Endothelial cell of umbilical vein (primary cell): ENCODE data around the gene ZDHHC7. TPM values are rescaled to one million over a fixed set of nuclear protein-coding genes. Genes with fewer than 3 reads are reported as not detected.

Experiments
- BruUV-seq: library from RNA; stranded (reverse); fragments of 400-500 nt; replicated peaks from 2 replicates; lab custom pipeline; 2021; lab: Mats Ljungman, UMichigan
- CTCF ChIA-PET: fragments of 300-600, 350-600 bp; sonication (Branson Sonifier 250); formaldehyde crosslinking; loops from one replicate; lab custom pipeline; 2021; ENCODE audit warnings: antibody characterized with exemption, inconsistent platforms; lab: Charles Lee
- POLR2A ChIA-PET: fragments of 300-600, 350-600 bp; sonication (Branson Sonifier 250); formaldehyde crosslinking; loops from one replicate; lab custom pipeline; 2021; ENCODE audit warnings: antibody characterized with exemption, inconsistent platforms; lab: Charles Lee
- DNase-seq: peaks from one replicate; pipeline ENCODE4 v3.0.0-alpha.2; 2011; ENCODE audit warnings: low read depth, low spot score
- FAIRE-seq: peaks from 2 replicates; lab custom pipeline; 2011; peaks lifted over from hg19 to GRCh38; lab: Jason Lieb, UNC
- H2AFZ ChIP-seq: 2 replicates; pipeline ENCODE4 v1.6.0; 2012; ENCODE audit warnings: low read depth, low read length, control low read depth, inconsistent platforms
- H3K27ac ChIP-seq: 2 replicates; pipeline ENCODE4 v1.5.1; 2011; ENCODE audit warnings: low read depth, mild to moderate bottlenecking, control low read depth, low read length, moderate library complexity; ENCODE audit not compliant: insufficient read depth
- H3K27me3 ChIP-seq, 2 experiments: 2 replicates each; pipeline versions ENCODE4 v1.6.0 to v1.6.1; 2011; ENCODE audit warnings: low read length in 2 of 2, mixed read lengths in 1 of 2; ENCODE audit not compliant: control insufficient read depth in 2 of 2, insufficient read depth in 2 of 2
- H3K36me3 ChIP-seq, 2 experiments: 2 replicates in 1 of 2; 3 replicates in 1 of 2; pipeline ENCODE4 v1.5.1; 2011; ENCODE audit warnings: low read length in 2 of 2, mild to moderate bottlenecking in 1 of 2, moderate library complexity in 1 of 2; ENCODE audit not compliant: control insufficient read depth in 2 of 2, insufficient read depth in 2 of 2; ENCODE audit errors: extremely low read depth in 1 of 2
- H3K4me1 ChIP-seq: 3 replicates; pipeline ENCODE4 v1.5.1; 2011; ENCODE audit warnings: mild to moderate bottlenecking, low read length; ENCODE audit not compliant: control insufficient read depth, insufficient read depth; ENCODE audit errors: extremely low read depth
- H3K4me2 ChIP-seq: 2 replicates; pipeline ENCODE4 v1.6.1; 2011; ENCODE audit warnings: low read length, control low read depth, mixed read lengths; ENCODE audit not compliant: insufficient read depth
- H3K4me3 ChIP-seq, 3 experiments: fragments of 200-600 bp in 1 of 3; sonication (generic), shearing (Covaris generic) in 1 of 3; replicated peaks in 1 of 3; 2 replicates each; pipeline ENCODE4 v1.5.1; 2011 to 2016; ENCODE audit warnings: control low read depth in 3 of 3, low read length in 3 of 3, mild to moderate bottlenecking in 2 of 3, inconsistent platforms in 1 of 3, low read depth in 1 of 3, moderate library complexity in 1 of 3; ENCODE audit not compliant: insufficient read depth in 1 of 3
- H3K79me2 ChIP-seq: 2 replicates; pipeline ENCODE4 v1.6.0; 2012; ENCODE audit warnings: low read length, inconsistent platforms; ENCODE audit not compliant: control insufficient read depth, insufficient read depth
- H3K9ac ChIP-seq: replicated peaks from 2 replicates; pipeline ENCODE3; 2011; ENCODE audit warnings: low read length, control low read depth; ENCODE audit not compliant: insufficient read depth; ENCODE audit errors: extremely low read depth
- H3K9me1 ChIP-seq: replicated peaks from 3 replicates; pipeline ENCODE4 v1.6.0; 2011; ENCODE audit warnings: mild to moderate bottlenecking, low read length; ENCODE audit not compliant: control insufficient read depth, insufficient read depth; ENCODE audit errors: extremely low read depth
- H3K9me3 ChIP-seq: replicated peaks from 2 replicates; pipeline ENCODE4 v1.5.1; 2012; ENCODE audit warnings: low read length, inconsistent platforms; ENCODE audit not compliant: control insufficient read depth, insufficient read depth
- H4K20me1 ChIP-seq: replicated peaks from 2 replicates; pipeline ENCODE3; 2011; ENCODE audit warnings: mild to moderate bottlenecking, low read length; ENCODE audit not compliant: control insufficient read depth, insufficient read depth; ENCODE audit errors: extremely low read depth
- EZH2 ChIP-seq: IDR thresholded peaks from 2 replicates; pipeline ENCODE4 v1.6.1; 2012; ENCODE audit warnings: borderline replicate concordance, low read depth, mild to moderate bottlenecking, moderate library complexity, low read length, inconsistent platforms; ENCODE audit not compliant: severe bottlenecking
- FOS ChIP-seq: IDR thresholded peaks from 2 replicates; pipeline ENCODE4 v1.6.1; 2011; ENCODE audit warnings: mild to moderate bottlenecking, low read length, moderate library complexity, borderline replicate concordance; ENCODE audit not compliant: insufficient read depth
- GATA2 ChIP-seq: IDR thresholded peaks from 2 replicates; pipeline ENCODE4 v1.7.0; 2011; ENCODE audit warnings: low read depth, mild to moderate bottlenecking, moderate library complexity, mixed read lengths, low read length; ENCODE audit not compliant: insufficient read length, insufficient read depth
- JUN ChIP-seq: IDR thresholded peaks from 2 replicates; pipeline ENCODE4 v1.6.1; 2011; ENCODE audit warnings: borderline replicate concordance, low read depth; ENCODE audit not compliant: insufficient read length, insufficient read depth
- MYC ChIP-seq: IDR thresholded peaks from one replicate; pipeline ENCODE4 v1.6.1; 2011; ENCODE audit warnings: mild to moderate bottlenecking, low read depth, low read length
- POLR2A ChIP-seq: IDR thresholded peaks from 2 replicates; pipeline ENCODE4 v1.6.1; 2012; ENCODE audit warnings: low read depth, mild to moderate bottlenecking, control low read depth, low read length
- POLR2AphosphoS5 ChIP-seq: IDR thresholded peaks from 2 replicates; pipeline ENCODE4 v1.6.1; 2012; ENCODE audit warnings: low read depth, mild to moderate bottlenecking, control low read depth, low read length, moderate library complexity; ENCODE audit not compliant: insufficient read depth
- dilution Hi-C: fragments of 300-500 bp; cut with MboI; formaldehyde crosslinking; loops from one replicate; pipeline ENCODE4 v1.15.0; 2019; ENCODE audit warnings: low sequenced_read_pairs; ENCODE audit not compliant: extremely low pct_ligation_motif_present
- intact Hi-C: fragments of 100-400 bp; cut with micrococcal nuclease; formaldehyde crosslinking; loops from one replicate; pipeline ENCODE4 v1.10.0; 2022
- polyA plus RNA-seq, 4 experiments: library from polyadenylated mRNA; depleted of rRNA in 3 of 4; stranded (reverse) in 3 of 4; unstranded in 1 of 4; fragments of >200 nt; gene quantifications; 2 replicates each; pipeline versions ENCODE4 v1.2.1 to v1.2.3, GENCODE V29; 2011 to 2012; ENCODE audit warnings: missing spikeins in 1 of 4
- total RNA-seq: library from RNA; stranded (reverse); gene quantifications from 2 replicates; pipeline ENCODE4 v1.2.3, GENCODE V29; 2021
- TF ChIP-seq, protein P1 (sequence below), 2 donors: IDR thresholded peaks; 1 replicate in 1 of 2; 2 replicates in 1 of 2; pipeline ENCODE4 v1.5.1; 2011; ENCODE audit warnings: low read length in 2 of 2, mild to moderate bottlenecking in 2 of 2, moderate library complexity in 2 of 2, control low read depth in 1 of 2, inconsistent platforms in 1 of 2, low read depth in 1 of 2; ENCODE audit not compliant: insufficient read depth in 1 of 2; ENCODE audit errors: extremely low read depth in 1 of 2
- TF ChIP-seq, protein P2 (sequence below): IDR thresholded peaks from 2 replicates; pipeline ENCODE4 v1.6.1; 2011; ENCODE audit not compliant: insufficient read depth, insufficient read length

The ZDHHC7 gene
- total and polyA plus RNA-seq, 2 donors (not counting 3 experiments of a cell fraction or from before 2014, with no cell fraction given): 44.1 to 46.2 TPM

DNA sequence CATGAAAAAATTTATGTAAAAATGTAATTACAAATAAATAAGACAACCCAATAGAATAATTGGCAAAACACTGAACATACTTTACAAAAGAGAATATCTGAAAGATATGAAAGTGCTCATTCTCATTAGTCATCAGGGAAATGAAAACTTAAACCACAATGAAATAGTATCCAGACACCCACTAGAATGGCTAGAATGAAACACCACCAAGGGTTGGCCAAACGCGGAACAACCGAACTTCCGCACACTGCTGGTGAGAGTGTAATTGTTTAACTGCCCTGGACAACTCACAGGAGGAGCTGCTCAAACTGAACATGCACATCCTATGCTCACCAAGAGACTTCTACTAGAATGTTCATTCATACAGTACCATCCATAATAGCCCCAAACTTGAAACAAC lies 5.8 kb upstream of the ZDHHC7 start:
- Histone ChIP-seq H3K9me1 (no peaks in the 10 kb centered on the region), H3K27ac (no peak overlapping the region), H3K4me3 (no peak overlapping the region), H4K20me1 (no peaks in the 10 kb centered on the region), H2AFZ (no peak overlapping the region), H3K79me2 (no peaks in the 10 kb centered on the region), H3K27me3 (peaks cover 2 to 5% of the 10 kb centered on the region in 2 experiments), H3K9ac (no peak overlapping the region), H3K36me3 (no peaks in the 10 kb centered on the region), H3K9me3 (no peaks in the 10 kb centered on the region), H3K4me1 (peaks cover 4% of the 10 kb centered on the region), H3K4me2 (peak overlapping the region; percentile 6)
- DNase-seq (no peak), FAIRE-seq (no peak)
- POLR2A ChIA-PET: no interaction called here
- dilution Hi-C loops: no loop called here
- intact Hi-C loops: no loop called here
- no TSS peak for BruUV-seq
- no peak for TF ChIP-seq POLR2A
- no peak for TF ChIP-seq JUN
- no peak for TF ChIP-seq EZH2
- TF ChIP-seq GATA2: no peak
- TF ChIP-seq, protein P1, sequence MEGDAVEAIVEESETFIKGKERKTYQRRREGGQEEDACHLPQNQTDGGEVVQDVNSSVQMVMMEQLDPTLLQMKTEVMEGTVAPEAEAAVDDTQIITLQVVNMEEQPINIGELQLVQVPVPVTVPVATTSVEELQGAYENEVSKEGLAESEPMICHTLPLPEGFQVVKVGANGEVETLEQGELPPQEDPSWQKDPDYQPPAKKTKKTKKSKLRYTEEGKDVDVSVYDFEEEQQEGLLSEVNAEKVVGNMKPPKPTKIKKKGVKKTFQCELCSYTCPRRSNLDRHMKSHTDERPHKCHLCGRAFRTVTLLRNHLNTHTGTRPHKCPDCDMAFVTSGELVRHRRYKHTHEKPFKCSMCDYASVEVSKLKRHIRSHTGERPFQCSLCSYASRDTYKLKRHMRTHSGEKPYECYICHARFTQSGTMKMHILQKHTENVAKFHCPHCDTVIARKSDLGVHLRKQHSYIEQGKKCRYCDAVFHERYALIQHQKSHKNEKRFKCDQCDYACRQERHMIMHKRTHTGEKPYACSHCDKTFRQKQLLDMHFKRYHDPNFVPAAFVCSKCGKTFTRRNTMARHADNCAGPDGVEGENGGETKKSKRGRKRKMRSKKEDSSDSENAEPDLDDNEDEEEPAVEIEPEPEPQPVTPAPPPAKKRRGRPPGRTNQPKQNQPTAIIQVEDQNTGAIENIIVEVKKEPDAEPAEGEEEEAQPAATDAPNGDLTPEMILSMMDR (IDR thresholded peaks at IDR 0.05; ENCODE audit: extremely low read depth in 1 of 2, insufficient read depth in 1 of 2, low read depth in 1 of 2, low read length in 2 of 2): no peak
- TF ChIP-seq, protein P2, sequence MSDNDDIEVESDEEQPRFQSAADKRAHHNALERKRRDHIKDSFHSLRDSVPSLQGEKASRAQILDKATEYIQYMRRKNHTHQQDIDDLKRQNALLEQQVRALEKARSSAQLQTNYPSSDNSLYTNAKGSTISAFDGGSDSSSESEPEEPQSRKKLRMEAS: no peak
- TF ChIP-seq POLR2AphosphoS5: no peak
- no peak for TF ChIP-seq FOS
- TF ChIP-seq MYC: no peak
- CTCF ChIA-PET: no interaction called here
